SK-N-SH treated with all-trans-retinoic acid at 6 μM for 48 hours (cell line): ENCODE data around the gene SIL1.

Experiments
- ATAC-seq: fragments of 200-7000 bp; cut with Tn5 transposase; 3 replicates; pipeline ENCODE4 v1.9.1; 2020; ENCODE audit warnings: mild to moderate bottlenecking, moderate library complexity
- ARNTL ChIP-seq: fragments of 450-650 bp; formaldehyde crosslinking; IDR thresholded peaks from 2 replicates; pipeline ENCODE4 v1.5.0; 2020; ENCODE audit warnings: low read depth, mild to moderate bottlenecking, moderate library complexity, borderline replicate concordance
- BACH2 ChIP-seq: fragments of 250-450 bp; sonication (Bioruptor Pico); IDR thresholded peaks from 2 replicates; pipeline ENCODE4 v1.9.0; 2021; ENCODE audit warnings: mild to moderate bottlenecking, borderline replicate concordance
- CSDC2 ChIP-seq: fragments of 250-450 bp; sonication (Bioruptor Pico); IDR thresholded peaks from 2 replicates; pipeline ENCODE4 v1.5.0; 2020; ENCODE audit warnings: mild to moderate bottlenecking, moderate library complexity
- ESRRG ChIP-seq: fragments of 250-450 bp; sonication (Bioruptor Pico); IDR thresholded peaks from 2 replicates; pipeline ENCODE4 v1.6.1; 2021; ENCODE audit warnings: mild to moderate bottlenecking
- ISL1 ChIP-seq: fragments of 250-450 bp; sonication (Bioruptor Pico); IDR thresholded peaks from 2 replicates; pipeline ENCODE4 v2.1.2; 2022; ENCODE audit warnings: mild to moderate bottlenecking, moderate library complexity
- OSR1 ChIP-seq: fragments of 250-450 bp; sonication (Bioruptor Pico); IDR thresholded peaks from 2 replicates; pipeline ENCODE4 v1.8.0; 2022; ENCODE audit warnings: moderate library complexity, mild to moderate bottlenecking, inconsistent platforms
- POU6F1 ChIP-seq: fragments of 250-450 bp; sonication (Bioruptor Pico); IDR thresholded peaks from 2 replicates; pipeline ENCODE4 v1.8.0; 2021; ENCODE audit warnings: low read depth, mild to moderate bottlenecking, moderate library complexity, borderline replicate concordance
- PPARA ChIP-seq: fragments of 250-450 bp; sonication (Bioruptor Pico); IDR thresholded peaks from 2 replicates; pipeline ENCODE4 v1.5.0; 2020; ENCODE audit warnings: mild to moderate bottlenecking, borderline replicate concordance
- RARB ChIP-seq: fragments of 250-450 bp; sonication (Bioruptor Pico); IDR thresholded peaks from 2 replicates; pipeline ENCODE4 v1.8.0; 2021; ENCODE audit warnings: mild to moderate bottlenecking, moderate library complexity
- SNAI2 ChIP-seq: fragments of 250-450 bp; sonication (Bioruptor Pico); IDR thresholded peaks from 2 replicates; pipeline ENCODE4 v1.5.0; 2020; ENCODE audit warnings: mild to moderate bottlenecking, moderate library complexity
- TCF4 ChIP-seq: fragments of 250-450 bp; sonication (Bioruptor Pico); IDR thresholded peaks from 2 replicates; pipeline ENCODE4 v1.8.0; 2021; ENCODE audit warnings: mild to moderate bottlenecking, moderate library complexity, borderline replicate concordance
- TOX ChIP-seq: fragments of 250-450 bp; sonication (Bioruptor Pico); IDR thresholded peaks from 2 replicates; pipeline ENCODE4 v1.8.0; 2021; ENCODE audit warnings: mild to moderate bottlenecking, moderate library complexity, borderline replicate concordance
- TSHZ2 ChIP-seq: fragments of 250-450 bp; sonication (Bioruptor Pico); IDR thresholded peaks from 2 replicates; pipeline ENCODE4 v1.5.0; 2020; ENCODE audit warnings: mild to moderate bottlenecking, moderate library complexity
- ZFP3 ChIP-seq: fragments of 250-450 bp; sonication (Bioruptor Pico); IDR thresholded peaks from 2 replicates; pipeline ENCODE4 v1.5.0; 2020; ENCODE audit warnings: mild to moderate bottlenecking, moderate library complexity
- ZFP30 ChIP-seq: fragments of 450-650 bp; formaldehyde crosslinking; IDR thresholded peaks from 2 replicates; pipeline ENCODE4 v1.5.0; 2022; ENCODE audit warnings: mild to moderate bottlenecking, moderate library complexity
- ZNF565 ChIP-seq: fragments of 450-650 bp; formaldehyde crosslinking; conservative IDR thresholded peaks from 2 replicates; pipeline ENCODE4 v1.5.0; 2020; ENCODE audit warnings: low read depth, mild to moderate bottlenecking, moderate library complexity
- ZNF8 ChIP-seq: fragments of 450-650 bp; formaldehyde crosslinking; IDR thresholded peaks from 2 replicates; pipeline ENCODE4 v1.5.0; 2020; ENCODE audit warnings: mild to moderate bottlenecking, moderate library complexity
- TF ChIP-seq, protein P1 (sequence below): fragments of 250-450 bp; sonication (Bioruptor Pico); IDR thresholded peaks from 2 replicates; pipeline ENCODE4 v1.5.1; 2020; ENCODE audit warnings: low read depth, mild to moderate bottlenecking, moderate library complexity
- TF ChIP-seq, protein P2 (sequence below): fragments of 250-450 bp; sonication (Bioruptor Pico); IDR thresholded peaks from 2 replicates; pipeline ENCODE4 v1.5.1; 2021; ENCODE audit warnings: mild to moderate bottlenecking, moderate library complexity
- TF ChIP-seq, protein P3 (sequence below): fragments of 250-450 bp; sonication (Bioruptor Pico); IDR thresholded peaks from 2 replicates; pipeline ENCODE4 v1.8.0; 2020; ENCODE audit warnings: mild to moderate bottlenecking, moderate library complexity, borderline replicate concordance

Gene SIL1

GRCh38 chr5:138955671-138956295 is 242.4 kb downstream of the SIL1 start:
- TF ChIP-seq TSHZ2 = no peak
- TF ChIP-seq, protein P1, sequence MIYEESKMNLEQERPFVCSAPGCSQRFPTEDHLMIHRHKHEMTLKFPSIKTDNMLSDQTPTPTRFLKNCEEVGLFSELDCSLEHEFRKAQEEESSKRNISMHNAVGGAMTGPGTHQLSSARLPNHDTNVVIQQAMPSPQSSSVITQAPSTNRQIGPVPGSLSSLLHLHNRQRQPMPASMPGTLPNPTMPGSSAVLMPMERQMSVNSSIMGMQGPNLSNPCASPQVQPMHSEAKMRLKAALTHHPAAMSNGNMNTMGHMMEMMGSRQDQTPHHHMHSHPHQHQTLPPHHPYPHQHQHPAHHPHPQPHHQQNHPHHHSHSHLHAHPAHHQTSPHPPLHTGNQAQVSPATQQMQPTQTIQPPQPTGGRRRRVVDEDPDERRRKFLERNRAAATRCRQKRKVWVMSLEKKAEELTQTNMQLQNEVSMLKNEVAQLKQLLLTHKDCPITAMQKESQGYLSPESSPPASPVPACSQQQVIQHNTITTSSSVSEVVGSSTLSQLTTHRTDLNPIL = no peak
- no peak for TF ChIP-seq RARB (CRISPR knock-in tag)
- no peak for TF ChIP-seq ZNF565 (CRISPR knock-in tag)
- TF ChIP-seq TOX (CRISPR knock-in tag) = no peak
- no peak for TF ChIP-seq ZNF8
- TF ChIP-seq, all 23 proteins: peak for 0
- no peak for ATAC-seq

DNA sequence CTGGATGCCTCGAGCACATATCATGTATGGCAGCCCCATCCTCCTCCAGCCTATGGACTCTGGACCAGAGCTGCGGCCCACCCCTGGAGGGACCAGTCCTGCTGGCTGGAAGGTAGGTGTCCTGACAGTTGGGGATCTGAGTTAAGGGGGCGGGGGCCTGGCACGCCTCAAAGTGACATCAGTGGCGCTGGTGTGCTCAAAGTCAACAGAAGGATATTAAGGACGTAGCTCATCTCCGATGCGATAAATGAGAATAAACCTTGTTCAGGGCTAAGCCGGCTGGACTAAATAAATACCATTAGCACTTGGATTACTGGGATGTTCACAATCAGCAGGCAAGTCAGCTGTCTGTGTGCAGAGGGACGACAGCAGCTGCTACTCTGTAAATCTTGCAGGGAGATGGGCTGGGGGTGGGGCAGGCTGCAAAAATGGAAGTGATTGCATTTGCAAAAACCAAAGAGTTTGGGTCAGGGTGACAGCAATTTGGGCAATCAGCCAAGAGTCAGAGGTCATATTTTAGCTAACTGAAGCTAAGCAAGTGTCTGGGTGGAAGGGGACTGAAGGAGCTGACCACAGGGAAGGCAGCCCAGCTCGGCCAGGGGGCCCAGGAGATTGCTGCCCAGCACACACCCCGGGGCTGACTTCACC is 243.0 kb downstream of the SIL1 start:
- TF ChIP-seq POU6F1 (no peak), ESRRG (no peak), TCF4 (CRISPR knock-in tag) (peak; percentile 21; the same call in 1 of the 2 replicates)
- no peak for ATAC-seq

DNA sequence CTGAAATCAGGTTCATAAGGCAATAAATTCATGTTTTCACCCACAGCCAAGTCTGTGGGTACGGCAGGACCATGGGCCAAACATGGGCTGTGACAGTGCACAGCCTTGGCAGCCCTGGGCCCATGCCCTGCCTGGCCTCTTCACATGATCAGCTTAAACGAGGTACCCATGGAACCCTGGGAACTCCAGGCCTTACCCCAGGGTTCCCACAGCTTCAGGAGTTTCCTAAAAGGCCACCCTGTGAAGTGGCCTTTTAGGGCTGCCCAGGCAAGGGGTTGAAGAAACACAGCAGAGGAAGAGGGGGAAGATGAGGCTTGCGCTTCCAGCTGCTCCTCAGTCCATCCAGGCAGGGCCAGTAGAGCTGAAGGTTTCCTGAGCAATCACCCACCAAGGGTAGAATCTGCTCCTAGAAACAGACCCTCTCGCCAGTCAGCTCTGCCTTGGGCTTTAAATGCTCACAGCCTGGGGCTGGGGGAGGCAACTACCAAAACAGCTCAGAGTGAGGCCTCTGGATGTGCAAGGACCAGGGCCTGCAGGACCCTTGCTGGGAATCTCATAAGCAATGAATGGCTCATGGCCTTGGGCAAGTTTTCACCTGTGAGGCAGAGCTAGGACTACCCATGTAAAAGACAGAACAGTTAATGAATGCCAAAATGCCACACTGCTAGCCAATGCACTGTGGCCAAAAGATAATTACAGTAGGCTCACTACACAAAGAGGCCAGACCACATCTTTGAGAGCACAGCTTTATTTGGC is 243.7 kb downstream of the SIL1 start:
- no peak for ATAC-seq
- TF ChIP-seq ARNTL (CRISPR knock-in tag) (no peak), ZFP30 (CRISPR knock-in tag) (no peak), SNAI2 (CRISPR knock-in tag) (no peak), BACH2 (CRISPR knock-in tag) (no peak), ISL1 (CRISPR knock-in tag) (no peak), TCF4 (CRISPR knock-in tag) (no peak), ZFP3 (no peak), TOX (CRISPR knock-in tag) (no peak), ZNF8 (no peak), PPARA (no peak), OSR1 (CRISPR knock-in tag) (no peak), POU6F1 (no peak), CSDC2 (CRISPR knock-in tag) (no peak), ESRRG (no peak), TSHZ2 (no peak)
- TF ChIP-seq, protein P2, sequence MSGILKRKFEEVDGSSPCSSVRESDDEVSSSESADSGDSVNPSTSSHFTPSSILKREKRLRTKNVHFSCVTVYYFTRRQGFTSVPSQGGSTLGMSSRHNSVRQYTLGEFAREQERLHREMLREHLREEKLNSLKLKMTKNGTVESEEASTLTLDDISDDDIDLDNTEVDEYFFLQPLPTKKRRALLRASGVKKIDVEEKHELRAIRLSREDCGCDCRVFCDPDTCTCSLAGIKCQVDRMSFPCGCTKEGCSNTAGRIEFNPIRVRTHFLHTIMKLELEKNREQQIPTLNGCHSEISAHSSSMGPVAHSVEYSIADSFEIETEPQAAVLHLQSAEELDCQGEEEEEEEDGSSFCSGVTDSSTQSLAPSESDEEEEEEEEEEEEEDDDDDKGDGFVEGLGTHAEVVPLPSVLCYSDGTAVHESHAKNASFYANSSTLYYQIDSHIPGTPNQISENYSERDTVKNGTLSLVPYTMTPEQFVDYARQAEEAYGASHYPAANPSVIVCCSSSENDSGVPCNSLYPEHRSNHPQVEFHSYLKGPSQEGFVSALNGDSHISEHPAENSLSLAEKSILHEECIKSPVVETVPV (CRISPR knock-in tag) = no peak
- TF ChIP-seq, protein P1 = no peak
- TF ChIP-seq, protein P3, sequence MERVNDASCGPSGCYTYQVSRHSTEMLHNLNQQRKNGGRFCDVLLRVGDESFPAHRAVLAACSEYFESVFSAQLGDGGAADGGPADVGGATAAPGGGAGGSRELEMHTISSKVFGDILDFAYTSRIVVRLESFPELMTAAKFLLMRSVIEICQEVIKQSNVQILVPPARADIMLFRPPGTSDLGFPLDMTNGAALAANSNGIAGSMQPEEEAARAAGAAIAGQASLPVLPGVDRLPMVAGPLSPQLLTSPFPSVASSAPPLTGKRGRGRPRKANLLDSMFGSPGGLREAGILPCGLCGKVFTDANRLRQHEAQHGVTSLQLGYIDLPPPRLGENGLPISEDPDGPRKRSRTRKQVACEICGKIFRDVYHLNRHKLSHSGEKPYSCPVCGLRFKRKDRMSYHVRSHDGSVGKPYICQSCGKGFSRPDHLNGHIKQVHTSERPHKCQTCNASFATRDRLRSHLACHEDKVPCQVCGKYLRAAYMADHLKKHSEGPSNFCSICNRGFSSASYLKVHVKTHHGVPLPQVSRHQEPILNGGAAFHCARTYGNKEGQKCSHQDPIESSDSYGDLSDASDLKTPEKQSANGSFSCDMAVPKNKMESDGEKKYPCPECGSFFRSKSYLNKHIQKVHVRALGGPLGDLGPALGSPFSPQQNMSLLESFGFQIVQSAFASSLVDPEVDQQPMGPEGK (CRISPR knock-in tag) = no peak
